ENCODE results near the gene PRKAA1.

PRKAA1 gene

GRCh38 chr5:40798012-40798800 lies at the start of gene PRKAA1:
Gene PRKAA1, minus strand, starts transcription at chr5:40798374. Its CDS starts 185 bp downstream, at chr5:40798189.
- peak; percentile 81 to 98 (median 91) for DNase-seq

- no peak for DNase-seq
Observed at GRCh38 chr5:40847525-40847924, 49.4 kb upstream of the PRKAA1 start.

GRCh38 chr5:40846371-40846770 lies 48.2 kb upstream of the PRKAA1 start:
- no peak for DNase-seq

- no peak for DNase-seq
Observed at GRCh38 chr5:40844565-40844964, 46.4 kb upstream of the PRKAA1 start.

GRCh38 chr5:40842351-40842750 lies 44.2 kb upstream of the PRKAA1 start:
- no peak for DNase-seq

- DNase-seq = no peak
Observed at GRCh38 chr5:40841068-40841805, 43.1 kb upstream of the PRKAA1 start, which contains the start of gene CARD6. Gene CARD6, plus strand, starts transcription at chr5:40841367. Its CDS starts 16 bp downstream, at chr5:40841383.

- no peak for DNase-seq
Observed at GRCh38 chr5:40838086-40838485, 39.9 kb upstream of the PRKAA1 start.

GRCh38 chr5:40834849-40835787 lies 36.9 kb upstream of the PRKAA1 start, which contains the start of gene RPL37:
Gene RPL37, minus strand, starts transcription at chr5:40835222. Its CDS starts 37 bp downstream, at chr5:40835185.
- DNase-seq = peak; percentile 89 to 97 (median 93)

- peak in 1 of 3 experiments; percentile 80 for DNase-seq
Observed at GRCh38 chr5:40834391-40834848, 36.2 kb upstream of the PRKAA1 start.

GRCh38 chr5:40833712-40834229 lies 35.6 kb upstream of the PRKAA1 start:
- no peak for DNase-seq

- DNase-seq = no peak
Observed at GRCh38 chr5:40832345-40832744, 34.2 kb upstream of the PRKAA1 start.

GRCh38 chr5:40831346-40832210 lies 33.4 kb upstream of the PRKAA1 start:
- no peak for DNase-seq

GRCh38 chr5:40829748-40830533 lies 31.8 kb upstream of the PRKAA1 start:
- DNase-seq = no peak

- no peak for DNase-seq
Observed at GRCh38 chr5:40828690-40829661, 30.8 kb upstream of the PRKAA1 start.

- DNase-seq = no peak
Observed at GRCh38 chr5:40828021-40828631, 30.0 kb upstream of the PRKAA1 start.

- DNase-seq = no peak
Observed at GRCh38 chr5:40827188-40827977, 29.2 kb upstream of the PRKAA1 start.

- no peak for DNase-seq
Observed at GRCh38 chr5:40826489-40827187, 28.5 kb upstream of the PRKAA1 start.
